K562 (cell line): Measurements from ENCODE around the gene RBM44. TPM values are rescaled to one million over a fixed set of nuclear protein-coding genes. Genes with fewer than 3 reads are reported as not detected.

Source experiments
- ATAC-seq: fragments of 200-7000 bp; cut with Tn5 transposase; 3 replicates; pipeline ENCODE4 v1.9.1; 2020; ENCODE audit warnings: moderate library complexity
- BruUV-seq: library from RNA; stranded (reverse); fragments of 400-500 nt; replicated peaks from 2 replicates; lab custom pipeline; 2021; lab: Mats Ljungman, UMichigan
- CTCF ChIA-PET: fragments of 300-600 bp; formaldehyde crosslinking; extraction: SDS; loops from one replicate; lab custom pipeline; 2021; ENCODE audit warnings: low intra/inter-chr PET ratio; lab: Yijun Ruan, JAX
- POLR2A ChIA-PET: fragments of 300-600, 350-650 bp; sonication (Branson Sonifier 250); formaldehyde crosslinking; extraction: SDS; loops from one replicate; lab custom pipeline; 2021; ENCODE audit warnings: antibody characterized with exemption, inconsistent platforms; lab: Yijun Ruan, JAX
- DNase-seq, 4 experiments: peaks; one replicate each; pipeline versions ENCODE4 v3.0.0 to v3.0.0-alpha.2; 2011 to 2018; ENCODE audit warnings: low spot score in 3 of 4, mixed read lengths in 3 of 4; ENCODE audit errors: extremely low read depth in 1 of 4
- FAIRE-seq: peaks from 2 replicates; lab custom pipeline; 2011; peaks lifted over from hg19 to GRCh38; lab: Jason Lieb, UNC
- H2AFZ ChIP-seq: 2 replicates; pipeline ENCODE4 v1.6.0; 2011; ENCODE audit warnings: low read depth, low read length, control low read depth, inconsistent platforms
- H3K27ac ChIP-seq: fragments of 200-600 bp; 3 replicates; pipeline ENCODE4 v1.8.0; 2011; ENCODE audit warnings: low read depth, mild to moderate bottlenecking, control low read depth, inconsistent platforms, low read length, moderate library complexity, mixed read lengths; ENCODE audit errors: extremely low read depth
- H3K27me3 ChIP-seq, 2 experiments: fragments of 300-600 bp in 1 of 2; 2 replicates in 1 of 2; 3 replicates in 1 of 2; pipeline versions ENCODE4 v1.6.0 to v1.8.0; 2011; ENCODE audit warnings: inconsistent platforms in 2 of 2, low read length in 2 of 2, mild to moderate bottlenecking in 1 of 2, mixed read lengths in 1 of 2, moderate library complexity in 1 of 2; ENCODE audit not compliant: control insufficient read depth in 2 of 2, insufficient read depth in 2 of 2
- H3K36me3 ChIP-seq: fragments of 300-600 bp; 3 replicates; pipeline ENCODE4 v1.8.0; 2011; ENCODE audit warnings: mild to moderate bottlenecking, low read length, inconsistent platforms; ENCODE audit not compliant: control insufficient read depth, insufficient read depth
- H3K4me1 ChIP-seq, 2 experiments: fragments of 200-600 bp in 1 of 2; replicated peaks in 1 of 2; 2 replicates in 1 of 2; 3 replicates in 1 of 2; pipeline versions ENCODE4 v1.5.1 to v1.8.0; 2011; ENCODE audit warnings: inconsistent platforms in 2 of 2, low read length in 2 of 2, mild to moderate bottlenecking in 1 of 2, mixed read lengths in 1 of 2, moderate library complexity in 1 of 2; ENCODE audit not compliant: control insufficient read depth in 2 of 2, insufficient read depth in 2 of 2
- H3K4me2 ChIP-seq: 2 replicates; pipeline ENCODE4 v1.6.1; 2011; ENCODE audit warnings: low read length, control low read depth, inconsistent platforms, mixed read lengths; ENCODE audit not compliant: insufficient read depth
- H3K4me3 ChIP-seq: fragments of 200-600 bp; sonication (generic), shearing (Covaris generic); 2 replicates; pipeline ENCODE4 v1.5.1; 2016; ENCODE audit warnings: control low read depth, inconsistent platforms
- H3K79me2 ChIP-seq: fragments of 200-600 bp; 3 replicates; pipeline ENCODE4 v1.8.0; 2011; ENCODE audit warnings: low read length, inconsistent platforms; ENCODE audit not compliant: control insufficient read depth, insufficient read depth
- H3K9ac ChIP-seq, 2 experiments: 2 replicates each; pipeline versions ENCODE4 v1.6.0 to v1.6.1; 2011; ENCODE audit warnings: low read depth in 2 of 2, low read length in 2 of 2, control low read depth in 1 of 2, inconsistent platforms in 1 of 2, mild to moderate bottlenecking in 1 of 2, mixed read lengths in 1 of 2; ENCODE audit not compliant: insufficient read depth in 1 of 2
- H3K9me1 ChIP-seq: one replicate; pipeline ENCODE4 v1.6.0; 2011; ENCODE audit warnings: inconsistent platforms, mild to moderate bottlenecking, low read length, moderate library complexity; ENCODE audit not compliant: control insufficient read depth, insufficient read depth
- H3K9me3 ChIP-seq: replicated peaks from 2 replicates; pipeline ENCODE4 v1.5.1; 2011; ENCODE audit warnings: low read depth, low read length, inconsistent platforms; ENCODE audit not compliant: control insufficient read depth, insufficient read depth
- H4K20me1 ChIP-seq: replicated peaks from 2 replicates; pipeline ENCODE4 v1.6.1; 2011; ENCODE audit warnings: low read length, inconsistent platforms, mixed read lengths; ENCODE audit not compliant: control insufficient read depth, insufficient read depth
- IFI16 ChIP-seq: fragments of 250-450 bp; sonication (Bioruptor Pico); IDR thresholded peaks from 2 replicates; pipeline ENCODE4 v2.1.2; 2022; ENCODE audit warnings: mild to moderate bottlenecking, inconsistent platforms
- SETDB1 ChIP-seq: IDR thresholded peaks from one replicate; pipeline ENCODE4 v1.6.1; 2012; ENCODE audit warnings: low read length, control low read depth, inconsistent platforms
- SRSF1 ChIP-seq: fragments of 200-400 bp; formaldehyde crosslinking; IDR thresholded peaks from 2 replicates; pipeline ENCODE4 v1.6.1; 2017; ENCODE audit warnings: mild to moderate bottlenecking, low read depth, low read length, moderate library complexity
- WGBS: fragments of 100-300 bp; shearing (Covaris generic); methylation state at CpG from one replicate; pipeline ENCODE4 v1.1.6; 2016; ENCODE audit warnings: low coverage, mixed read lengths; ENCODE audit not compliant: insufficient coverage; ENCODE audit errors: missing lambda C conversion rate; 5-methylcytosine and 5-hydroxymethylcytosine counted together
- in situ Hi-C: fragments of 300-500 bp; cut with MboI; formaldehyde crosslinking; loops from 4 replicates; pipeline ENCODE4 v1.15.0; 2018; ENCODE audit warnings: inconsistent platforms, mixed read lengths
- intact Hi-C: fragments of 100-400 bp; cut with micrococcal nuclease; formaldehyde crosslinking; loops from 2 replicates; pipeline ENCODE4 v1.14.2; 2022
- polyA plus RNA-seq, 8 experiments: library from polyadenylated mRNA; depleted of rRNA in 4 of 8; stranded (reverse) in 5 of 8; unstranded in 3 of 8; fragments of >200 nt; fragmentation: Nextera tagmentation in 2 of 8; fragmentation: Illumina TruSeq in 1 of 8; extraction: Ambion mirVana in 2 of 8; extraction: Trizol in 1 of 8; gene quantifications; 2 replicates each; pipeline versions ENCODE4 v1.2.1 to v1.2.3, GENCODE V29; 2011 to 2014; ENCODE audit warnings: inconsistent platforms in 1 of 8, missing spikeins in 1 of 8
- total RNA-seq, 7 experiments: library from RNA; depleted of rRNA in 6 of 7; stranded (reverse); fragments of >200 nt in 6 of 7; fragmentation: Illumina TruSeq in 2 of 7; extraction: Trizol in 2 of 7; gene quantifications; 2 replicates each; pipeline versions ENCODE4 v1.2.1 to v1.2.3, GENCODE V29; 2011 to 2021; ENCODE audit warnings: low replicate concordance in 1 of 7
- TF ChIP-seq, protein P1 (sequence below): fragments of 450-650 bp; IDR thresholded peaks from 2 replicates; pipeline ENCODE4 v1.6.1; 2017; ENCODE audit warnings: mild to moderate bottlenecking, moderate library complexity
- TF ChIP-seq, protein P2 (sequence below): fragments of 450-650 bp; conservative IDR thresholded peaks from 2 replicates; pipeline ENCODE4 v1.6.1; 2016; ENCODE audit warnings: missing genetic modification characterization, low read depth, mild to moderate bottlenecking, control low read depth, missing compliant biosample characterization

Gene RBM44
- total and polyA plus RNA-seq, 9 of the 15 experiments (the other 6 are each of a cell fraction or from before 2014, with no cell fraction given), result 0.04 to 0.25 (median 0.13) TPM

DNA sequence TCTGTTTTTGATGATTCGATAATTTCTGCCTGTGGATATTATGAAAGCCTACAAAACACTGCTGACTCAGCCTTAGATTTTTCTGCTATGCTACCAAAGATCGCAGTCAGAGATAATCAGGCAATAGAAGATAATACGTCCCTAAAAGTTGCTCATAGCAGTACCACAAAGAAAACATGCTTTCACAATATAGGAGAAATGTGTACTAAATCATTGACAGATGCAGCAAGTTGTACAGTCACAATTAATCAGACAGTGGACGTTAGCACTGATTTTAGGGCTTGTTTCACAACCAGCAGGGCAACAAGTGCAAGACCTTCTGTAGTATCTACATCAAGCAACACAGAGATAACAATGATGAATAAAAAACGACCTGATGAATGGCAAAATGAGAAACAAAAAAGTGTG, 19.5 kb downstream of the RBM44 start (continued):
- TF ChIP-seq SETDB1 (no peak), IFI16 (CRISPR knock-in tag) (no peak)

DNA sequence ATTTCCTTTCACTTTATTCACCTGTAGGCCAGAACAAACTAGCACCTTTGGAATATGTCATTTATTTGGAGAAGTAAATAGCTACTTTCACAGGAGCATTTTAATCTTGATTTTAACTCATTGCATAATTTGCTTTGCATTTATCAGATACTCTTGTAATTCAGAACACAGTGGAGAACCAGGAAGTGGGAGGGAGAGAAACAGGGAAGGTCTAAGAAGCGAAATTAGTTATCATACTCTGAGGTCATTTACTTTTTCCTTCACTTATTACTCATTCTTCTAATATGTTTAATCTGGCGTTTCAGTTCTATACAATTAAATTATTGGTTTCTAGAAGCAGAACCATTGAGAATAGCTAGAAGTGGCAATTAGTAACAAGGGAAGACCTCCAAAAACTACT, 20.7 kb downstream of the RBM44 start:
- in situ Hi-C loops, result no loop called here
- Histone ChIP-seq H3K27me3 (no peaks in the 10 kb centered on the region; a peak in 1 of 5 replicates), H4K20me1 (no peaks in the 10 kb centered on the region), H3K9me3 (no peaks in the 10 kb centered on the region), H3K9ac (no peak overlapping the region), H3K9me1 (no peaks in the 10 kb centered on the region), H2AFZ (no peak overlapping the region), H3K4me3 (no peak overlapping the region), H3K4me1 (no peaks in the 10 kb centered on the region), H3K4me2 (no peak overlapping the region), H3K36me3 (no peaks in the 10 kb centered on the region), H3K27ac (no peak overlapping the region), H3K79me2 (no peaks in the 10 kb centered on the region)
- BruUV-seq, result no TSS peak
- FAIRE-seq, result no peak
- CTCF ChIA-PET, result no interaction called here
- POLR2A ChIA-PET, result no interaction called here
- DNase-seq, result no peak
- no peak for ATAC-seq
- 3% methylated on average over 2 of the region's 2 CpGs for WGBS
- intact Hi-C loops, result no loop called here
- TF ChIP-seq, protein P1, sequence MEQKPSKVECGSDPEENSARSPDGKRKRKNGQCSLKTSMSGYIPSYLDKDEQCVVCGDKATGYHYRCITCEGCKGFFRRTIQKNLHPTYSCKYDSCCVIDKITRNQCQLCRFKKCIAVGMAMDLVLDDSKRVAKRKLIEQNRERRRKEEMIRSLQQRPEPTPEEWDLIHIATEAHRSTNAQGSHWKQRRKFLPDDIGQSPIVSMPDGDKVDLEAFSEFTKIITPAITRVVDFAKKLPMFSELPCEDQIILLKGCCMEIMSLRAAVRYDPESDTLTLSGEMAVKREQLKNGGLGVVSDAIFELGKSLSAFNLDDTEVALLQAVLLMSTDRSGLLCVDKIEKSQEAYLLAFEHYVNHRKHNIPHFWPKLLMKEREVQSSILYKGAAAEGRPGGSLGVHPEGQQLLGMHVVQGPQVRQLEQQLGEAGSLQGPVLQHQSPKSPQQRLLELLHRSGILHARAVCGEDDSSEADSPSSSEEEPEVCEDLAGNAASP, result no peak
- TF ChIP-seq SRSF1, result no peak
- TF ChIP-seq, protein P2, sequence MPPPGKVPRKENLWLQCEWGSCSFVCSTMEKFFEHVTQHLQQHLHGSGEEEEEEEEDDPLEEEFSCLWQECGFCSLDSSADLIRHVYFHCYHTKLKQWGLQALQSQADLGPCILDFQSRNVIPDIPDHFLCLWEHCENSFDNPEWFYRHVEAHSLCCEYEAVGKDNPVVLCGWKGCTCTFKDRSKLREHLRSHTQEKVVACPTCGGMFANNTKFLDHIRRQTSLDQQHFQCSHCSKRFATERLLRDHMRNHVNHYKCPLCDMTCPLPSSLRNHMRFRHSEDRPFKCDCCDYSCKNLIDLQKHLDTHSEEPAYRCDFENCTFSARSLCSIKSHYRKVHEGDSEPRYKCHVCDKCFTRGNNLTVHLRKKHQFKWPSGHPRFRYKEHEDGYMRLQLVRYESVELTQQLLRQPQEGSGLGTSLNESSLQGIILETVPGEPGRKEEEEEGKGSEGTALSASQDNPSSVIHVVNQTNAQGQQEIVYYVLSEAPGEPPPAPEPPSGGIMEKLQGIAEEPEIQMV (tag), result no peak
